ENCODE measurements around the gene NME1.
A peak's percentile ranks its signal among the peaks of the same experiment; 100 is the strongest.

NME1 gene

DNA sequence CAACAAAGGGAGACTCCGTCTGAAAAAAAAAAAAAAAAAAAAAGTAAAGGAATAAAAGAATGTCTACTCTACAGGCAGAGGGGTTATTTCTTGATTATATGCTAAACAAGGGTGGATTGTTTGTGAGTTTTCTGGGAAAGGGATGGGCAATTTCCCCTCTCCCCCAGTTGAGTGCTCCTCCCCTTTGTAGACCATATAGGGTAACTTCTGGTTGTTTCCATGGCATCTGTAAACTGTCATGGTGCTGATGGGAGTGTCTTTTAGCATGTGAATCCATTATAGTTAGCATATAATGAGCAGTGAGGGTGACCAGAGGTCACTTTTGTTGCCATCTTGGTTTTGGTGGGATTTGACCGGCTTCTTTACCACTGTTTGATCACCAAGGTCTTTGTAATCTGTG is 4.2 kb upstream of the NME1 start:
- TF ChIP-seq, protein P1, sequence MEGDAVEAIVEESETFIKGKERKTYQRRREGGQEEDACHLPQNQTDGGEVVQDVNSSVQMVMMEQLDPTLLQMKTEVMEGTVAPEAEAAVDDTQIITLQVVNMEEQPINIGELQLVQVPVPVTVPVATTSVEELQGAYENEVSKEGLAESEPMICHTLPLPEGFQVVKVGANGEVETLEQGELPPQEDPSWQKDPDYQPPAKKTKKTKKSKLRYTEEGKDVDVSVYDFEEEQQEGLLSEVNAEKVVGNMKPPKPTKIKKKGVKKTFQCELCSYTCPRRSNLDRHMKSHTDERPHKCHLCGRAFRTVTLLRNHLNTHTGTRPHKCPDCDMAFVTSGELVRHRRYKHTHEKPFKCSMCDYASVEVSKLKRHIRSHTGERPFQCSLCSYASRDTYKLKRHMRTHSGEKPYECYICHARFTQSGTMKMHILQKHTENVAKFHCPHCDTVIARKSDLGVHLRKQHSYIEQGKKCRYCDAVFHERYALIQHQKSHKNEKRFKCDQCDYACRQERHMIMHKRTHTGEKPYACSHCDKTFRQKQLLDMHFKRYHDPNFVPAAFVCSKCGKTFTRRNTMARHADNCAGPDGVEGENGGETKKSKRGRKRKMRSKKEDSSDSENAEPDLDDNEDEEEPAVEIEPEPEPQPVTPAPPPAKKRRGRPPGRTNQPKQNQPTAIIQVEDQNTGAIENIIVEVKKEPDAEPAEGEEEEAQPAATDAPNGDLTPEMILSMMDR (IDR thresholded peaks at IDR 0.05; ENCODE audit: low read depth, low read length, missing control alignments): no peak
- no peak overlapping the region for H3K4me3 ChIP-seq (ENCODE audit: low read depth, low read length)
- DNase-seq (ENCODE audit: low read depth): no peak
- in situ Hi-C loops (cut with HindIII; ENCODE audit: low sequenced_read_pairs): no loop called here

DNA sequence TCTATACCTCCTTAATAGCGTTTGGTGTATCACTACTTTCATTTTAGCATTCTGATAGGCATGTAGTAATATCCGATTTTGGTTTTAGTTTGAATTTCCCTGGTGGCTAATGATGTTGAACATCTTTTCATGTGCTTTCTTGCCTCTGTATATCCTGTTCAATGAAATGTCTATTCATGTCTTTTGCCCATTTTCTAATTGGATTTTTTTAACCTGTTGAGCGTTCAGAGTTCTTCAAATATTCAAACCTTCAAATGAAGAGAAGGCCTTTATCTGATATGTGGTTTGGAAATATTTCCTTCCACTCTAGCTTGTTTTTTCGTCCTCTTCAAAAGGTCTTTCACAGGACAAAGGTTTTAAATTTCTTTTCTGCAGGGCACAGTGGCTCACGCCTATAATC is 2.4 kb upstream of the NME1 start:
- in situ Hi-C loops (cut with HindIII; ENCODE audit: low sequenced_read_pairs): no loop called here
- TF ChIP-seq, protein P1 (IDR thresholded peaks at IDR 0.05; ENCODE audit: low read depth, low read length, missing control alignments): no peak
- no peak overlapping the region for H3K4me3 ChIP-seq (ENCODE audit: low read depth, low read length)
- DNase-seq (ENCODE audit: low read depth): no peak

DNA sequence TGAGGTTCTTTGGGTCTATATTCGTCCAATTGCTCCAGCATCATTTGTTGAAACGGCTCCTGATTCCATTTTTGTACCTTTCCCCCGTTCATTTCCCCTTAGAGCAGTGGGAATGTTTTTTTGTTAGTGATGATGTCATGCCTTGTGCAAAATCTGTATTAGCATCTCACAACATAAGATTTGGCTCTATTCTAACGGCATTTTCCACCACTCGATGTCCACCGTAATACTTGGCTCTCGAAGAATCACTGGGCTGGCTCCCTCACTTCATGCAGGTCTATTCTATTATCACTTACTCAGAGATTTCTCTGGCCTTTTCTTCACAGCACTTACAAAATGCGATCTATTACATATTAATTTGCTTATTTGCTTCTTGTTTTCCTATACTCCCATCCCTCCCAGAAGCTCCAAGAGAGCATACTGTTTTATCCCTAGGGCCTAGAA is 571 bp upstream of the NME1 start:
- TF ChIP-seq, protein P1 (IDR thresholded peaks at IDR 0.05; ENCODE audit: low read depth, low read length, missing control alignments): no peak
- DNase-seq (ENCODE audit: low read depth): no peak
- peak overlapping the region; percentile 24 for H3K4me3 ChIP-seq (ENCODE audit: low read depth, low read length)
- in situ Hi-C loops (cut with HindIII; ENCODE audit: low sequenced_read_pairs): no loop called here

DNA sequence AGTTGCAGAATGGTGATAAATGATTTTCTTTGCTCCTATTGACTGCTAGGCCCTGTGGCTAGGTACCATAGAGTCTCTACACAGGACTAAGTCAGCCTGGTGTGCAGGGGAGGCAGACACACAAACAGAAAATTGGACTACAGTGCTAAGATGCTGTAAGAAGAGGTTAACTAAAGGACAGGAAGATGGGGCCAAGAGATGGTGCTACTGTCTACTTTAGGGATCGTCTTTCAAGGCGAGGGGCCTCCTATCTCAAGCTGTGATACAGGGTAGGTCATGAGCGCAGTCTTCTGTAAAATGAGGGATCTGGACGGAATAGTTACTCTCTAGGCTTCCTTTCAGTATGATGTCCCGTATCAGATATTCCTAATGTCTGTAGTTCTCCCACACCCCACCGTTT is 817 bp downstream of the NME1 start:
- TF ChIP-seq, protein P1 (IDR thresholded peaks at IDR 0.05; ENCODE audit: low read depth, low read length, missing control alignments): no peak
- peak overlapping the region; percentile 88 for H3K4me3 ChIP-seq (ENCODE audit: low read depth, low read length)
- no peak for DNase-seq (ENCODE audit: low read depth)
- in situ Hi-C loops (cut with HindIII; ENCODE audit: low sequenced_read_pairs): no loop called here

DNA sequence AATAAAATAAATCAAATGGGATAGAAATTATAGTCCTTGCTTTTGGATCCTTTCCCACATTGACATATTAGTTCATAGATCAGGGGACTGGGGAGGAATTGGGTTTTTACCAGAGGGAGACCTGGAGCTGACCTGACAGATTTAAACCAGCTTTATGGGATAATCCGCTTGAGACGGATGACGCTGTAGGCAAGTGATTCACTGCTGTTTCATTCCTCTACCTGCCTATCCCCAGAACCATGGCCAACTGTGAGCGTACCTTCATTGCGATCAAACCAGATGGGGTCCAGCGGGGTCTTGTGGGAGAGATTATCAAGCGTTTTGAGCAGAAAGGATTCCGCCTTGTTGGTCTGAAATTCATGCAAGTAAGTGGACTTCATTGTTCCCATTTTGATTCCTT is 2.1 kb downstream of the NME1 start:
- TF ChIP-seq, protein P1 (IDR thresholded peaks at IDR 0.05; ENCODE audit: low read depth, low read length, missing control alignments): no peak
- in situ Hi-C loops (cut with HindIII; ENCODE audit: low sequenced_read_pairs): no loop called here
- no peak for DNase-seq (ENCODE audit: low read depth)
- H3K4me3 ChIP-seq (ENCODE audit: low read depth, low read length): no peak overlapping the region

DNA sequence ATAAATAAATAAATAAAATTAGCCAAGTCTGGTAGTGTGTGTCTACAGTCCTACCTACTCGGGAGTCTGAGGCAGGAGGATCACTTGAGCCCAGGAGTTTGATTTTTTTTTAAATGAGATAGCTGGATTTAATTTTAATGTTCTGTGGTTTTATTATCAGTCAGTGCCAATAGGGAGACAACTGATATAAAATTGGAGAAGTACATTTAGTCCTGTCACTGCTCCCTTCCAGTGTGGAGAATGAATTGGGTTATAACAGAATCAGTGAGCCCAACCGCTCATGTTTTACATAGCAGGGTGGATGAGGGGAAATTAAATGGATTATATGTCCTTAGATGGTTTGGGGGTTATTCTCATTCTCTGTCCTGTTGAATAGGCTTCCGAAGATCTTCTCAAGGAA is 6.2 kb downstream of the NME1 start:
- in situ Hi-C loops (cut with HindIII; ENCODE audit: low sequenced_read_pairs): no loop called here
- TF ChIP-seq, protein P1 (IDR thresholded peaks at IDR 0.05; ENCODE audit: low read depth, low read length, missing control alignments): no peak
- no peak for DNase-seq (ENCODE audit: low read depth)
- no peak overlapping the region for H3K4me3 ChIP-seq (ENCODE audit: low read depth, low read length)

DNA sequence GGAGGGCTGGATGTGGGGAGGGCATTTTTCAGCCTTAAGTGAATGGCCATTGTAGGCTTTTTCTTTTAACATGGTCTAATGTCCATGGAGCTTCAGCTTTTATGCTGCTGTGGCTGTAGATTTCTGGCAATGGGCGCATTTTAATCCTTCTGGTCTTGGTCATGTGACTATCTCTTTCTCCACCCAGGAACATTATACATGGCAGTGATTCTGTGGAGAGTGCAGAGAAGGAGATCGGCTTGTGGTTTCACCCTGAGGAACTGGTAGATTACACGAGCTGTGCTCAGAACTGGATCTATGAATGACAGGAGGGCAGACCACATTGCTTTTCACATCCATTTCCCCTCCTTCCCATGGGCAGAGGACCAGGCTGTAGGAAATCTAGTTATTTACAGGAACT is 8.2 kb downstream of the NME1 start:
- in situ Hi-C loops (cut with HindIII; ENCODE audit: low sequenced_read_pairs): no loop called here
- no peak for DNase-seq (ENCODE audit: low read depth)
- no peak overlapping the region for H3K4me3 ChIP-seq (ENCODE audit: low read depth, low read length)
- TF ChIP-seq, protein P1 (IDR thresholded peaks at IDR 0.05; ENCODE audit: low read depth, low read length, missing control alignments): no peak

All from astrocyte of the cerebellum (primary cell).